SU-DHL-6 (cell line): Measurements from ENCODE around the gene B3GAT1.

ENCODE experiments used
- H2AFZ ChIP-seq: fragments of 200-600 bp; sonication (generic); 2 replicates; pipeline ENCODE4 v1.6.1; 2014; ENCODE audit warnings: low read depth, mild to moderate bottlenecking, moderate library complexity, mixed read lengths, antibody characterized with exemption, low read length; ENCODE audit not compliant: severe bottlenecking
- H3F3A ChIP-seq: fragments of 200-600 bp; shearing (Covaris generic); 2 replicates; pipeline ENCODE4 v1.6.0; 2016; ENCODE audit warnings: antibody characterized with exemption, mild to moderate bottlenecking; ENCODE audit not compliant: insufficient read depth
- H3K27ac ChIP-seq: fragments of 200-600 bp; sonication (generic); 2 replicates; pipeline ENCODE4 v1.5.1; 2016; ENCODE audit warnings: low read depth, mild to moderate bottlenecking, low read length, moderate library complexity, mixed read lengths
- H3K27me3 ChIP-seq: fragments of 200-600 bp; sonication (generic), shearing (Covaris generic); 2 replicates; pipeline ENCODE4 v1.6.0; 2014; ENCODE audit warnings: mild to moderate bottlenecking, low read length
- H3K36me3 ChIP-seq: fragments of 200-600 bp; sonication (generic); 2 replicates; pipeline ENCODE4 v1.6.1; 2014; ENCODE audit warnings: mild to moderate bottlenecking, low read length, mixed read lengths
- H3K4me2 ChIP-seq: fragments of 300-600, 200-600 bp; shearing (Covaris generic), sonication (generic); 2 replicates; pipeline ENCODE4 v1.6.0; 2014; ENCODE audit warnings: low read length, low read depth, mild to moderate bottlenecking; ENCODE audit not compliant: poor library complexity, severe bottlenecking
- H3K4me3 ChIP-seq: fragments of 200-600 bp; sonication (generic); 2 replicates; pipeline ENCODE4 v1.5.1; 2014; ENCODE audit warnings: antibody characterized with exemption, low read length, mild to moderate bottlenecking, mixed read lengths; ENCODE audit not compliant: insufficient read depth, poor library complexity, severe bottlenecking
- H3K79me2 ChIP-seq: fragments of 200-600 bp; sonication (generic); 2 replicates; pipeline ENCODE4 v1.6.1; 2014; ENCODE audit warnings: mild to moderate bottlenecking, low read length, moderate library complexity; ENCODE audit not compliant: insufficient read depth
- H3K9ac ChIP-seq: fragments of 200-600 bp; sonication (generic); 2 replicates; pipeline ENCODE4 v1.7.0; 2014; ENCODE audit warnings: mild to moderate bottlenecking, low read length
- H3K9me2 ChIP-seq: fragments of 200-600 bp; sonication (generic); replicated peaks from 2 replicates; pipeline ENCODE4 v1.6.1; 2014; ENCODE audit warnings: low read length; ENCODE audit not compliant: insufficient read depth
- H3K9me3 ChIP-seq: fragments of 200-600 bp; sonication (generic); 2 replicates; pipeline ENCODE4 v1.6.1; 2014; ENCODE audit warnings: low read length, mixed read lengths; ENCODE audit not compliant: insufficient read depth
- H4K20me1 ChIP-seq: fragments of 200-600 bp; sonication (generic); 2 replicates; pipeline ENCODE4 v1.6.1; 2014; ENCODE audit warnings: low read depth, mild to moderate bottlenecking, antibody characterized with exemption, low read length, moderate library complexity, mixed read lengths
- EZH2phosphoT487 ChIP-seq: fragments of 200-600 bp; sonication (generic), shearing (Covaris generic); conservative IDR thresholded peaks from 2 replicates; pipeline ENCODE4 v1.6.1; 2018; ENCODE audit warnings: mild to moderate bottlenecking, antibody characterized with exemption, low read length, moderate library complexity, mixed read lengths
- TF ChIP-seq, protein P1 (sequence below): fragments of 200-600 bp; sonication (generic); IDR thresholded peaks from one replicate; pipeline ENCODE4 v1.5.1; 2017; ENCODE audit warnings: antibody characterized with exemption, mild to moderate bottlenecking, low read length, moderate library complexity; ENCODE audit not compliant: insufficient read depth, poor library complexity, severe bottlenecking

B3GAT1 gene

DNA sequence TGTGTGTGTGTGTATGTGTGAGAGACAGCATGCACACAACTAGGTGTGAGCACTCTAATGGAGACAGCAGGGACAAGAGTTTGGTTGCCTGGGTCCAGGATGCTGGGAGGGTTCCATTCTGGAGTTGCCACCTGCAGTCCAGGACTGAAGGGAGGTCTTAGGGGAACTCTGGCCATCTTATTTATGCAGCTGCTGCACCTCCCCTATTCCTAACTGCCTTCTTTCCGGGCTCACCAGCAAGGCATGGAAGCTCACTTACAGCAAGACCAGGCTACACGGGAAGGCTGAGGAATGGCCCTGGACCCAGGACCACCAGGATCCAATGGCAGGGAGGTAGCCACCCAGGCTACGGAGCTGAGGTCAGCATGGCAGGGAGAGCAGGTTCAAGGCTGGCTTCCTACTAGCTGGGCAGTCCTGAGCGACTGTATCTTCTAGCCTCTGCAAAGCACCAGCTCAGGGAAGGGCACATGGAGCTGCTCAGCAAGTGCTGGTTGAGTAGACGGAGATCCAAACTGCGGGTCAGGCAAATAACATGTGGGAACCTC, 42.2 kb upstream of the B3GAT1 start:
- TF ChIP-seq, protein P1, sequence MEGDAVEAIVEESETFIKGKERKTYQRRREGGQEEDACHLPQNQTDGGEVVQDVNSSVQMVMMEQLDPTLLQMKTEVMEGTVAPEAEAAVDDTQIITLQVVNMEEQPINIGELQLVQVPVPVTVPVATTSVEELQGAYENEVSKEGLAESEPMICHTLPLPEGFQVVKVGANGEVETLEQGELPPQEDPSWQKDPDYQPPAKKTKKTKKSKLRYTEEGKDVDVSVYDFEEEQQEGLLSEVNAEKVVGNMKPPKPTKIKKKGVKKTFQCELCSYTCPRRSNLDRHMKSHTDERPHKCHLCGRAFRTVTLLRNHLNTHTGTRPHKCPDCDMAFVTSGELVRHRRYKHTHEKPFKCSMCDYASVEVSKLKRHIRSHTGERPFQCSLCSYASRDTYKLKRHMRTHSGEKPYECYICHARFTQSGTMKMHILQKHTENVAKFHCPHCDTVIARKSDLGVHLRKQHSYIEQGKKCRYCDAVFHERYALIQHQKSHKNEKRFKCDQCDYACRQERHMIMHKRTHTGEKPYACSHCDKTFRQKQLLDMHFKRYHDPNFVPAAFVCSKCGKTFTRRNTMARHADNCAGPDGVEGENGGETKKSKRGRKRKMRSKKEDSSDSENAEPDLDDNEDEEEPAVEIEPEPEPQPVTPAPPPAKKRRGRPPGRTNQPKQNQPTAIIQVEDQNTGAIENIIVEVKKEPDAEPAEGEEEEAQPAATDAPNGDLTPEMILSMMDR, result no peak
- no peak for TF ChIP-seq EZH2phosphoT487
- Histone ChIP-seq H3K79me2 (no peaks in the 10 kb centered on the region), H3K27ac (no peak overlapping the region), H3F3A (no peaks in the 10 kb centered on the region), H3K9ac (no peak overlapping the region), H3K4me2 (no peak overlapping the region), H3K27me3 (no peaks in the 10 kb centered on the region), H3K36me3 (no peaks in the 10 kb centered on the region), H3K4me3 (no peak overlapping the region), H4K20me1 (no peaks in the 10 kb centered on the region), H3K9me2 (no peaks in the 10 kb centered on the region), H2AFZ (no peak overlapping the region), H3K9me3 (no peaks in the 10 kb centered on the region)

DNA sequence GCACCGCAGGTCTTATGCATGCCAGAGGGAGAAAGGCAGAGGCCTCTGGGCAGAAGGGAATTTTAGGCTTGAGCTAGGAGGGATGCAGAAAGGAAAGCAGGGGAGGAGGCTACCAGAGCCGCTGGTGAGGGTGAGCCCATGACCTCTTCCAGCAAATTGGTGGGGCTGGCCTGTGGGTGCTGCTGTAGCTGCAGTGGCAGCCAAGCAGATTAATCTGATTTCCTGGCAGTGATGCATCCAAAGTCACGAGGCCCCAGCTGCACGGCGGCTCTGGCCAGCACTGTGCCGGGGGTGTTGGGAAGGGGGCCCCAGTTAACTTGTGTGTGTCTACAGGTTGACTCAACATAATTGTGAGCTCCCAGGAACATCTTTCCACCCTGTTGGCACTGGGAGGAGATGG, 41.4 kb upstream of the B3GAT1 start:
- no peaks in the 10 kb centered on the region for H4K20me1 ChIP-seq
- no peaks in the 10 kb centered on the region for H3K9me2 ChIP-seq
- no peaks in the 10 kb centered on the region for H3K9me3 ChIP-seq
- H3K4me2 ChIP-seq, result no peak overlapping the region
- H3K27me3 ChIP-seq, result no peaks in the 10 kb centered on the region
- no peak overlapping the region for H3K9ac ChIP-seq
- no peaks in the 10 kb centered on the region for H3F3A ChIP-seq
- no peaks in the 10 kb centered on the region for H3K79me2 ChIP-seq
- no peak for TF ChIP-seq EZH2phosphoT487
- TF ChIP-seq, protein P1, result no peak
- H3K36me3 ChIP-seq, result no peaks in the 10 kb centered on the region
- no peak overlapping the region for H2AFZ ChIP-seq
- H3K27ac ChIP-seq, result no peak overlapping the region
- H3K4me3 ChIP-seq, result no peak overlapping the region

DNA sequence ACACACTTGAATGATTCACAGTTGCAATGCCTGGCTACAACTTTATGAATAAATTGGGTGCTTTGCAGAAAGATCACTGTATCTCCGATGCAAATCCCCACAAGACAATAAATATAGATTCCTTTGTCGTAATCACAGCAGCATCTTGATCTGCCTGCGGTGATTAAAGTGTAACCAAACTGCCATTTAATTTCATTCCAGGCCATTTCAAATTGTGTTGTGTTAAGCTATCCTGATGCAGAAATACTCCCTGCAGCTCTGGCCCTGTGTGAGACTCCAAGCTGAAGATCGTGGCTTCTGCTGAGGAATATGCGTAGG, 40.8 kb upstream of the B3GAT1 start:
- Histone ChIP-seq H3K36me3 (no peaks in the 10 kb centered on the region), H4K20me1 (no peaks in the 10 kb centered on the region), H3K79me2 (no peaks in the 10 kb centered on the region), H3K27ac (no peak overlapping the region), H3K9me3 (no peaks in the 10 kb centered on the region), H3K4me2 (no peak overlapping the region), H3K4me3 (no peak overlapping the region), H3K9me2 (no peaks in the 10 kb centered on the region), H2AFZ (no peak overlapping the region), H3F3A (no peaks in the 10 kb centered on the region), H3K9ac (no peak overlapping the region), H3K27me3 (no peaks in the 10 kb centered on the region)
- TF ChIP-seq, protein P1, result no peak
- no peak for TF ChIP-seq EZH2phosphoT487
